HepG2 (cell line): ENCODE results near the gene ETV2. TPM values are rescaled to one million over a fixed set of nuclear protein-coding genes. Genes with fewer than 3 reads are reported as not detected.

Experiments
- BHLHE40 ChIP-seq: IDR thresholded peaks from 2 replicates; pipeline ENCODE4 v1.6.1; 2011; ENCODE audit warnings: low read length, improper control_type of control experiment
- CCDC6 ChIP-seq: sonication (generic); formaldehyde crosslinking; IDR thresholded peaks from 2 replicates; pipeline ENCODE4 v1.8.1; 2022; ENCODE audit warnings: mild to moderate bottlenecking, missing genetic modification reagents, moderate library complexity
- DNMT1 ChIP-seq: sonication (generic); formaldehyde crosslinking; IDR thresholded peaks from 2 replicates; pipeline ENCODE4 v1.5.1; 2020; ENCODE audit warnings: mild to moderate bottlenecking, missing genetic modification reagents
- FOXK2 ChIP-seq: fragments of 450-650 bp; IDR thresholded peaks from 2 replicates; pipeline ENCODE4 v1.6.1; 2016
- GPBP1L1 ChIP-seq: sonication (generic); formaldehyde crosslinking; IDR thresholded peaks from 2 replicates; pipeline ENCODE4 v1.5.0; 2020; ENCODE audit warnings: mild to moderate bottlenecking, missing genetic modification reagents
- HDAC2 ChIP-seq: sonication (generic); formaldehyde crosslinking; IDR thresholded peaks from 2 replicates; pipeline ENCODE4 v1.4.0; 2020; ENCODE audit warnings: missing genetic modification reagents
- HMGXB3 ChIP-seq: sonication (generic); formaldehyde crosslinking; IDR thresholded peaks from 2 replicates; pipeline ENCODE4 v1.4.0; 2020; ENCODE audit warnings: missing genetic modification reagents, borderline replicate concordance
- KAT7 ChIP-seq: IDR thresholded peaks from 2 replicates; pipeline ENCODE4 v1.6.1; 2018; ENCODE audit warnings: borderline replicate concordance, missing compliant biosample characterization
- KLF9 ChIP-seq: IDR thresholded peaks from 2 replicates; pipeline ENCODE4 v1.6.1; 2016; ENCODE audit warnings: low read depth
- POLR2A ChIP-seq, 2 experiments: IDR thresholded peaks; 2 replicates each; pipeline ENCODE4 v1.6.1; 2011; ENCODE audit warnings: low read depth in 2 of 2, low read length in 2 of 2, mild to moderate bottlenecking in 1 of 2, moderate library complexity in 1 of 2; ENCODE audit not compliant: insufficient read depth in 1 of 2
- RAD21 ChIP-seq: fragments of 450-650 bp; formaldehyde crosslinking; IDR thresholded peaks from 2 replicates; pipeline ENCODE4 v1.5.0; 2020; ENCODE audit warnings: mild to moderate bottlenecking
- RFX5 ChIP-seq: IDR thresholded peaks from 2 replicates; pipeline ENCODE4 v1.6.1; 2011; ENCODE audit warnings: low read depth, low read length, improper control_type of control experiment
- SNAPC5 ChIP-seq: sonication (generic); formaldehyde crosslinking; IDR thresholded peaks from 2 replicates; pipeline ENCODE4 v1.8.1; 2023; ENCODE audit warnings: mild to moderate bottlenecking, missing genetic modification reagents, borderline replicate concordance
- ZBTB37 ChIP-seq: sonication (generic); formaldehyde crosslinking; IDR thresholded peaks from 2 replicates; pipeline ENCODE4 v1.4.0; 2020; ENCODE audit warnings: mild to moderate bottlenecking, missing genetic modification reagents
- ZNF101 ChIP-seq: sonication (generic); formaldehyde crosslinking; IDR thresholded peaks from 2 replicates; pipeline ENCODE4 v1.4.0; 2020; ENCODE audit warnings: mild to moderate bottlenecking, low read depth, missing genetic modification reagents, borderline replicate concordance
- ZNF512 ChIP-seq: sonication (generic); formaldehyde crosslinking; IDR thresholded peaks from 2 replicates; pipeline ENCODE4 v1.4.0; 2020; ENCODE audit warnings: mild to moderate bottlenecking, missing genetic modification reagents
- ZNF597 ChIP-seq: sonication (generic); formaldehyde crosslinking; IDR thresholded peaks from 2 replicates; pipeline ENCODE4 v1.5.0; 2020; ENCODE audit warnings: missing genetic modification reagents
- ZNF672 ChIP-seq: sonication (generic); formaldehyde crosslinking; IDR thresholded peaks from 2 replicates; pipeline ENCODE4 v1.8.1; 2022; ENCODE audit warnings: missing genetic modification reagents
- ZNF776 ChIP-seq: sonication (generic); formaldehyde crosslinking; IDR thresholded peaks from 2 replicates; pipeline ENCODE4 v1.4.0; 2020; ENCODE audit warnings: mild to moderate bottlenecking, missing genetic modification reagents
- polyA plus RNA-seq, 8 experiments: library from polyadenylated mRNA; depleted of rRNA in 3 of 8; stranded (reverse) in 7 of 8; unstranded in 1 of 8; fragments of >200 nt; fragmentation: Illumina TruSeq in 4 of 8; extraction: Trizol in 4 of 8; gene quantifications; 2 replicates each; pipeline versions ENCODE4 v1.2.1 to v1.2.3, GENCODE V29; 2011 to 2016; ENCODE audit warnings: low read depth in 4 of 8, missing spikeins in 1 of 8, mixed read lengths in 1 of 8; ENCODE audit not compliant: insufficient read depth in 1 of 8
- total RNA-seq, 5 experiments: library from RNA; depleted of rRNA; stranded (reverse); fragments of >200 nt; fragmentation: Illumina TruSeq; extraction: Trizol; gene quantifications; 2 replicates each; pipeline ENCODE4 v1.2.3, GENCODE V29; 2016; ENCODE audit warnings: low read depth in 1 of 5

The ETV2 gene
- total and polyA plus RNA-seq, 2 of the 13 experiments (the other 11 are each of a cell fraction or from before 2014, with no cell fraction given), result 0.07 to 0.20 TPM

GRCh38 chr19:35612559-35613321, 28.8 kb upstream of the ETV2 start, which contains the start of gene HAUS5 (continued):
- TF ChIP-seq GPBP1L1 (CRISPR knock-in tag), result no peak
- peak; percentile 83; the same call in 1 of the 2 replicates for TF ChIP-seq HDAC2
- TF ChIP-seq ZNF672 (CRISPR knock-in tag), result no peak
- peak; percentile 74 for TF ChIP-seq BHLHE40
- TF ChIP-seq ZNF101 (CRISPR knock-in tag), result no peak
- no peak for TF ChIP-seq SNAPC5 (CRISPR knock-in tag)
- TF ChIP-seq KAT7 (CRISPR knock-in tag), result no peak
- no peak for TF ChIP-seq FOXK2
- no peak for TF ChIP-seq KLF9 (CRISPR knock-in tag)
- TF ChIP-seq HMGXB3 (CRISPR knock-in tag), result peak; percentile 25; the same call in 1 of the 2 replicates
- TF ChIP-seq ZNF512 (CRISPR knock-in tag), result 0 out of 2 replicates have a peak, but pooled peaks have one; percentile 8
- TF ChIP-seq RAD21 (CRISPR knock-in tag), result peak; percentile 41; the same call in 1 of the 2 replicates
- TF ChIP-seq CCDC6 (CRISPR knock-in tag), result peak; percentile 62; the same call in 1 of the 2 replicates
- TF ChIP-seq RFX5, result peak; percentile 100
- 0 out of 2 replicates have a peak, but pooled peaks have one; percentile 56 for TF ChIP-seq DNMT1 (CRISPR knock-in tag)
- TF ChIP-seq POLR2A (IDR thresholded peaks at IDR 0.05; ENCODE audit: insufficient read depth in 1 of 2, low read depth in 2 of 2, low read length in 2 of 2), result peak; percentile 57 to 69; a peak in 2 of 4 replicates
- no peak for TF ChIP-seq ZNF776 (CRISPR knock-in tag)
- no peak for TF ChIP-seq ZBTB37 (CRISPR knock-in tag)
- no peak for TF ChIP-seq ZNF597 (CRISPR knock-in tag)
